ENCODE results near the gene ARHGAP15. TPM values are rescaled to one million over a fixed set of nuclear protein-coding genes. Genes with fewer than 3 reads are reported as not detected.

ARHGAP15 gene
- total RNA-seq, 1 experiment from 2014 or later, result 0.71 TPM

DNA sequence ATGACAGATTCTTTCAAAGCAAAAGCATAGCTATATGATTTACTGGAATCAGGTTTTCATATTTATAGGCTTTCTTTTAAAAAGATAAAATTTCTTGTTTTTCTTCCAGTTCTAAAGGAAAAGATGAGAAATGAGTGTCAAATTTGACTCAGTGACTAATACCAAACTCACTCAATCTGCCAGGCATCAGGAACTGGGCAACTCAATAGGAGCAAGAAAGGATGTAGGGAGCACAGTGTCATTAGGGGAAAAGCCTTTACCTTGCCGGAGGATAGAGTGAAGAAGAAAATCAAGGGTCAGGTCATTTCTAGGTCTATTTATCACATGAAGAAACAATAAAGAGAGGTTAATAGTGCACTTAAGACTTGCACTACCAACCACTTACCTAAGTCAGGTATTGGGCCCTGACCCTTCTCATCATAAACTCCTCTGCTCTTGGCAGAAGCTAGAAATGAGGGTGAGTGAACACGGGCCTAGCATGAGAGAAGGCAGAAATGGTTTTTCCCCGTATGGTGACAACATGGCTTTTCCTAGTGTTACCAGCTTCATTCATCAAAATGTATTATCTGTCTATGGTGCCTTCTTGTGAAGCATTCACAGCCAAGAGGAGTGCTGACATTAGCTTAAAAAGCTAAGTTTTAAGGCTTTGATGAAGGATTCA lies 151.0 kb downstream of the ARHGAP15 start:
- DNase-seq (ENCODE audit: low read depth, low spot score), result no peak
- in situ Hi-C loops (cut with HindIII; ENCODE audit: low pct_unique_long_range_greater_than_20kb, low sequenced_read_pairs), result no loop called here

DNA sequence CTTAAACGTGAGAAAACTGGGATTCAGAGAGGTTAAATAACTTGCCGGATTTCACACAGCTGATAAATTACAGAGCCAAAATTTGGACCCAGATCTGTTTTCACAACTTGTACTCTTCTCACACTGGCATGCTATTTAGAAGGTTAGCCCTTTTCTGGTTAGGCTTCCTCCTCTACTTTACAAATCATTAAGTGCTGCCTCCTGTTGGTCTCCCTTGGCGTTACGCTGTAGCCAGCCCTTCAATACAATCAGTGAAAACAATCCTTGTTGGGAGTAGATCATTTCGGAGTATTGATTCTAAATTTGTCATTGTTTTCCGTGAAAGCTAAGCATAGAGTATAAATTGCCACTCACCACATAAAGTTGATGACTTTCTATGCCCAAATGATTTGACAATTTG lies 153.5 kb downstream of the ARHGAP15 start:
- DNase-seq (ENCODE audit: low read depth, low spot score), result peak; percentile 29
- in situ Hi-C loops (cut with HindIII; ENCODE audit: low pct_unique_long_range_greater_than_20kb, low sequenced_read_pairs), result no loop called here

DNA sequence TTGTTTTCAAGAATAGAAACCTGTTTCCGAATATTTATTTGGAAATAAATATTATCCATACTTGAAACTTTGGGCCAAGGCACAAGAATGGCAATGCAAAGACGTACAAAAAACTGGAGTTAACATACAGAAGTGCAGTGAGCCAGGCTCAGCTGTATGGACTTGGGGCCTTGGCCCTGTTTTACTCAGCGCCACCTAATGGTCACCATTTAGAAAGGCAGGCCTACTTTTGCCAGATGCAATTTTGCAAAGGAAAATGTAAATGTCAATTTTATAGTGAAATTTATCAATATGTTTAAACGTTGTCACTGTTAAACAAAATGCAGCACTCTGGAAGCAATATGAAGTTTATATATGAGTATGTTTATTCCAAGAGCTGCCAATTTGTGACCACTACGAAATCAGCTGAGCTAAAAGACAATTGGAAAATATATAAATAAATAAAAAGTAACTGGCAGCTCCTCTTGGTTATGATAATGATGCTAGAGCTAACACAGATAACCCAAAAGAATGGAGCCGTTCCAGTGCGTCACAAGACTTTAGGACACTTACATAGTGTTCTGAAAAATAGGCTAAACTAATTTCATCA lies 155.0 kb downstream of the ARHGAP15 start:
- in situ Hi-C loops (cut with HindIII; ENCODE audit: low pct_unique_long_range_greater_than_20kb, low sequenced_read_pairs), result no loop called here
- DNase-seq (ENCODE audit: low read depth, low spot score), result peak; percentile 65

DNA sequence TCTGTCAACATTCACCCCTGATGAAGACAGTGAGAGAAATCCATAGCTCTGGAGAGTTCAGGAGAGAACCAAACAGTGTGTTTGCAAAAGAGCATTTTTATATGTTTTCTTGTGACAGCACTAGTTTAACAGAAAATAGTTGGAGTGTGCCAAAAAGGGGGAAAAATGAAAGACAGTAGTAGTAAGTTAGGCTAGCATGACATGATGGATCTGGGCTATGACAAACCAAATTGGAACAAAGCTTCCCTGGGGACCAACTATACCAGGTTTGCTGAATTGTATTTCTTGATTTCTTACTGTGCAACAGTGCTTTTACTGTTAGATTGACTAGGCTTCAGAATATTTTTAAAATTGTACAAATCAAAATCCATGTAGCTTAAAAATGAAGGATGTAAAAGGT lies 159.8 kb downstream of the ARHGAP15 start:
- DNase-seq (ENCODE audit: low read depth, low spot score), result no peak
- in situ Hi-C loops (cut with HindIII; ENCODE audit: low pct_unique_long_range_greater_than_20kb, low sequenced_read_pairs), result no loop called here

DNA sequence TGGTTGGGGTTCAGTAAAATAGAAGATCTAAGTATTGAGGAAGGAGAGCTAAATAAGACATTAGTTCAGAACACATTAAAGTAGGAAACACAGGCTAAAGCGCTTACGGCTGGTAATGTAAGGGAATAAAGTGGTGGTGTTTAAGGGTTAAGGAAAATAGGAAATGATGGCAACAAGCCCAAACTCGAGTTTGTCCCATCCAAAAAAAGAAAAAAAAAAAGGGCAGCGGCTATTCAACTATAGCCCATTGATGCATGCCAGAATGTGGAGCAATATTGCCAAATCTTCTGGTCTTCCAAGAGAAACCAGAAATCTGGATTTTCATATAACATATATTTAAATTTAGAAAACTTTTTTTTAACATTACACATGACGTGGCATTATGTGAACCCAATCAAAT lies 161.0 kb downstream of the ARHGAP15 start:
- DNase-seq (ENCODE audit: low read depth, low spot score), result no peak
- in situ Hi-C loops (cut with HindIII; ENCODE audit: low pct_unique_long_range_greater_than_20kb, low sequenced_read_pairs), result no loop called here

DNA sequence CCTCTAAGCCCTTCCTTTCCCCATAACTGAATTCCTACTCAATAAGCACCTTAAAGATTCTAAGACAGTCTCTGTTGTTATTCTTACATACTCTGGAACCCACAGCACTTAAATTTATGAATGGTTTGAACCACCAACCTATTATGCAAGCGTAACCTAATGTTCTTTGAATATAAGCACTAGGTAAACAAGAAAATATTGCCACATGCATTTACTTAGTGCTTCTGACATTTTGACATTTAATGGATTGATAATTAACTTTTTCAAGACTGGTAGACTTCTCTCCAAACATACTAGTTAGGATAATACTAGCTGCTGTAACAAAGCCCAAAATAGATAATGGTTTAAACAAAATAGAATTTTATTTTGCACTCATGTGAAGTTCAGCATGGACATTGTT lies 164.8 kb downstream of the ARHGAP15 start:
- in situ Hi-C loops (cut with HindIII; ENCODE audit: low pct_unique_long_range_greater_than_20kb, low sequenced_read_pairs), result no loop called here
- no peak for DNase-seq (ENCODE audit: low read depth, low spot score)

DNA sequence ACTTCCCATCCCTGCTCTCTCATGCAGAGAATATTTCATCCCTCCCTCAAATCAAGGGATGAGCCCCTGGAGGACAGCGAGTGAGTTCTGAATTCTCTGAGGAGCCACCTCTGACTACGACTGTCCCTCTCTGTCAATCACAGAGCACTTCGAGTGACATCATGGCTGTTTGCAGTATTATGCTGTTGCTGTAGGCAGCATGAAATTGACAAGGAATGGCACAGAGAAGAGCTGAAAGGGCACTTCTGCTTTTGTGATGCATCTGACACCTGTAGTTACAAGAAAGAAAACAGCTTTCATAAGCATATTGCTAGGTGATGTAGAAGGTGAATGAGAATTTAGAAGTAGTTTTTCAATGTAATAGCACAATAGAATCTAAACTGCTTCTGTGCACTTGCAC lies 166.9 kb downstream of the ARHGAP15 start:
- no peak for DNase-seq (ENCODE audit: low read depth, low spot score)
- in situ Hi-C loops (cut with HindIII; ENCODE audit: low pct_unique_long_range_greater_than_20kb, low sequenced_read_pairs), result no loop called here

DNA sequence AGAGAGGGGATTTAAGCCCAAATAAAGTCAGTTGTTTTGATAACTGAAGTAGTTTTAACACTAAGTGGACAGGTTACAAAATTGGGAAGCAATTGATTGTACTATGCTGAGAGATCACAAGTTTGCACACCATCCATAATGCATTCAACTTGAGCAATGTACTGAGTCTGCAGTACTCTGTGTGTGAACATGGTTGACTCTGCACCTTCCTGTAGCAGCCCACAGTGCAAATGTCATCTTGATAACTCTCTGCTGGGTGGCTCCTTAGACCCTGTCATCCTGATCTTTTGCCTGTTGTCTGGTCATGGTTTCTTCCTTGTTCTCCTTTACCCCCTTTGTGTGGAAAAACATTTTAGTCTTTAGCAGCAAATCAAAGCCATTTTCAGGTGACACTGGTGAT lies 168.0 kb downstream of the ARHGAP15 start:
- no peak for DNase-seq (ENCODE audit: low read depth, low spot score)
- in situ Hi-C loops (cut with HindIII; ENCODE audit: low pct_unique_long_range_greater_than_20kb, low sequenced_read_pairs), result no loop called here

DNA sequence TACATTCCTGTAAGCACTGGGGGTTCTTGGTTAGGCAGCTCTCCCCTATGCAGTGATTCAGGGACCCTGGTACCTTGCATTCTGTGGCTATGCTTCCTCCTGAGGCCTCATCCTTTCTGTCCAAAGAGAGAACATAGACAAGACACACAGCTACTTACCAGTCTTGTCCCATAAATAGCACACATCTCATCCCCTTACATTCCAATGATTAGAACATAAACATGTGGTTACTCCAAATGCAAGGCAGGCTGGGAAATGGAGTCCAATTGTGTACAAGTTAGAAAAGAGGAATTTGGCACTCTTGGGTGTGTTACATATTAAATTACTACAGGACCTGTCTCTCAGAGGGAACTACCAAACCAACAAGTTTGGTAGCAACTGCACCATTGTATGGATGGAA lies 171.3 kb downstream of the ARHGAP15 start:
- in situ Hi-C loops (cut with HindIII; ENCODE audit: low pct_unique_long_range_greater_than_20kb, low sequenced_read_pairs), result no loop called here
- DNase-seq (ENCODE audit: low read depth, low spot score), result no peak

DNA sequence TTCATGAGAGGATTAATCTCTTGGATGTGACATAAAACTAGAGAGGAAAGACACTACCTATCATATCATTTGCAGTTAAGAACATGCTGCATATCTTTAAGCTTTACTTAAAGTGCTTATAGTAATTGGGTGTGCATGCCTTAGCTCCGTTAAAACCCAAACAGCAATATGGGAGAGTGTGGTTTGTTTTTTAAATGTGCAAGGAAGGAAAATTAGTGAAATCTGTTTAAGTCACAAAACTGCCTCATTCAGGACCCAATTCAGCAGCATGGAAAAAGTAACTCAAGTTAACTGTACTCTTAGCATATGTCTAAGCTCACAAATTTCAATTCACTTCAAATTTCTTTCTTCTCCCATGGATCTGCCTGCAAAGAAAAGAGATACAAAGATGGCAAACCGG lies 182.2 kb downstream of the ARHGAP15 start:
- in situ Hi-C loops (cut with HindIII; ENCODE audit: low pct_unique_long_range_greater_than_20kb, low sequenced_read_pairs), result no loop called here
- no peak for DNase-seq (ENCODE audit: low read depth, low spot score)

DNA sequence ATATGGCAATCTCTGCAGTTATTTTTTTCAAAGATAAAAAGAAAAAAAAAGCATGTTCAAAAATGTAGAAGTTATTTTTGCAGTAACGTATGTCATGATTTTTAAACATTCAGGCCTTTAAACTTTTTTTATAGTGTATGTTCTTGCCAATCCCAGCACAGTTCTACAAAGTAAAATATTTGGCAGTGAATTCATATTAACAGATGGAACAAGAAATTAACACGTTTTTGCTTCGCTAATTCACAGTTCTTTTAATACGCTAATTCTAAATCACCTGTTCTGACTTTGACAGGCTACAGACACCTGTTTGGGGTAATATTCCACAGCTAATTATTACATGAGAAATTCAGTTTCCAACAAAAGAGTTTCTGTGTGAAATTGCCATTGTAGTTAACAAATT lies 183.2 kb downstream of the ARHGAP15 start:
- DNase-seq (ENCODE audit: low read depth, low spot score), result no peak
- in situ Hi-C loops (cut with HindIII; ENCODE audit: low pct_unique_long_range_greater_than_20kb, low sequenced_read_pairs), result no loop called here

DNA sequence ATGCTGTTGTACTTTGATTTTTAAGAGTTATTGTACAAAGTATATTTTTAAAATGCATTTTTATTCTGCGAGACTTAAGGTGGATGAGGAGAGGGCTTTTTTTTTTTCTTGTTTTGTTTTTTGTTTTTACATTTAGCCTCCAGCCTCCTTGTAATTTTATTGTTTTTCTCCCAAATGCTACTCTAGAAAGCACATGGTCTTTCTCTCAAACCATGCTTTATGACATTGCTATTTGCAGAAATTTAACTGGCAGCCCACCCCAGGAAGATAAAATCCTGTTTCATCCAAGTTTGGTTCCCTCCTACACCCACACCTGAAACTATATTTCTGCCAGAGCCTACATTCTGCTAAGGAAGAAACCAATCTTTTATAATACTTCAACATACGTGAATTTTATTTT lies 184.6 kb downstream of the ARHGAP15 start:
- in situ Hi-C loops (cut with HindIII; ENCODE audit: low pct_unique_long_range_greater_than_20kb, low sequenced_read_pairs), result no loop called here
- DNase-seq (ENCODE audit: low read depth, low spot score), result no peak

DNA sequence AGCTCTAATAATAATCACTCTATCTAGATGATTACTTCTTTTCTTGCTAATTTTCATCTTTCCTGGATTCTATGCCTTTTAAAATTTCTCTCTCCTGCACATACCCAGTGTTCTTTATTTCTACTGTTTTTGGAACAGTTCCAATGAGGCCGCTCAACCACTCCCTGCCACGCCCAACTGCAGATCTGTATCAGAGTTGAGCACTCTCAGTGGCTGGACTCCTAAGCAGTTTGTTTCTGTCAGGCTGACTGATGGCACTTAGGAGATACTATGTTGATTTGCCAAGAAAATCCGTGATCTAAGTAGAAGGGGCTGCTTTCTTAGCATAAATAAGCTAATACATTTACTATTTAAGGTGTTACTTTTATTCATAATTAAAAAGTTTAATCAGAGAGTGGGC lies 192.8 kb downstream of the ARHGAP15 start:
- in situ Hi-C loops (cut with HindIII; ENCODE audit: low pct_unique_long_range_greater_than_20kb, low sequenced_read_pairs), result no loop called here
- no peak for DNase-seq (ENCODE audit: low read depth, low spot score)

DNA sequence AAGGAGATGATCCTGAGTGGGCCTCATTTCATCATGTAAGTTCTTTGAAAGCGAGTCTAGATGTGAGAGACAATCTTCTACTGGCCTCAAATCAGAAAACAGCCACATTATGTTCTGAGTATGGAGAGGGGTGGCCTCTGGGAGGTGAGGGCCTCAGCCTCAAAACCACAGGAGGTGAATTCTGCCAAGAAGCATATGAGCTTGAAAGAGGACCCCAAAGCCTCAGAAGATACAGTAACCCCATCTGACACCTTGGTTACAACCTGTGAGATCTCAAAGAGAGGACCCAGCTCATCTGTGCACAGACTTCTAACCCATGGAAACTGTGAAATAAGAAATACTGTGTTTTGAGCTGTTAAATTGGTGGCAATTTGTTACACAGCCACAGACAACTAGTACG lies 200.1 kb downstream of the ARHGAP15 start:
- in situ Hi-C loops (cut with HindIII; ENCODE audit: low pct_unique_long_range_greater_than_20kb, low sequenced_read_pairs), result no loop called here
- no peak for DNase-seq (ENCODE audit: low read depth, low spot score)

DNA sequence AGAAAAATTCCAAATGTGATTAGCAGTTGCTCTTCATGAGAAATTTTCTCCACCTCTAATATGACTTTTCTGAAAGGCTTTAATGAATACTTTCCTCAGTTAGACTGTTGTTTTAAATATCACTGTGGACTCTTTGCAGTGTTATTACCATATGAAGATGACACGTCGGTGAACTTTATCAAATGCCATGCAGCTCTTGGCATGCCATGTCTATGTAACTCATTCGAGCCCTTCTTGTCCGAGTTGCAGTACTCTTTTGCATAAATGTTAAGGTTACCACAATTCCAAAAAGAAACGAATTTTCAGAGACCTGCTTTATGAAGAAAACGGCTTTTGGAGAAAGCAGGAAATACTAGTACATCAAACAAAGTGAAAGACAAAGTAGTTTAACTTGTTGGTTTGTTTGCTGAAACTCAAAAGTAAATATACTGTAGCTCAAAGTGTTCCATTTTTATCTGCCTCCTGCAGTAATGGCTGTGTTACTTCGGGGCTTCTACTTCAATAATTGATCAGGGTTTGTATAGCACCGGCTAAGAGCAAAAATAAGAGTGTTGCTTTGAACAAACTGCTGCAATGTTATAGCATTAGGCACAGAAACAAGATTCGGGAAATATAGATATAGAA lies 204.1 kb downstream of the ARHGAP15 start:
- DNase-seq (ENCODE audit: low read depth, low spot score), result no peak
- in situ Hi-C loops (cut with HindIII; ENCODE audit: low pct_unique_long_range_greater_than_20kb, low sequenced_read_pairs), result no loop called here

DNA sequence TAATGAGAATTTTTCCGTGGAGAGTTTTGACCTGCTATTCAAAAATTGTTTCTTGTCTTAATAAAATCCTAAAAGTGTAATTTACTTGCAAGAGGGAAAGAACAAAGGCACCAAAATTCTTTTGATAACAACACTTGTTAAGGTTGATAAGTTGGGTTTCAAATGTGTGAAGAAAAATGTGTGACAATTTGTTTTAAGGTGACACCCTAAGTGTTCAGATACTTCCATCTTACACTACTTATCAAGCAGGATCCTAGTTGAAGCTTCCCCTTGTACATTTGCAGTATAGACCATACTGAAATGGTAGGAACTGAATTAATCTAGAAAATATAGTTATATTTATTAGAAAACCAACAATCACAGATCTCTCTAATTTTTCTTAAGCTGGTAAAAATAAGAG lies 204.6 kb downstream of the ARHGAP15 start:
- DNase-seq (ENCODE audit: low read depth, low spot score), result no peak
- in situ Hi-C loops (cut with HindIII; ENCODE audit: low pct_unique_long_range_greater_than_20kb, low sequenced_read_pairs), result no loop called here

DNA sequence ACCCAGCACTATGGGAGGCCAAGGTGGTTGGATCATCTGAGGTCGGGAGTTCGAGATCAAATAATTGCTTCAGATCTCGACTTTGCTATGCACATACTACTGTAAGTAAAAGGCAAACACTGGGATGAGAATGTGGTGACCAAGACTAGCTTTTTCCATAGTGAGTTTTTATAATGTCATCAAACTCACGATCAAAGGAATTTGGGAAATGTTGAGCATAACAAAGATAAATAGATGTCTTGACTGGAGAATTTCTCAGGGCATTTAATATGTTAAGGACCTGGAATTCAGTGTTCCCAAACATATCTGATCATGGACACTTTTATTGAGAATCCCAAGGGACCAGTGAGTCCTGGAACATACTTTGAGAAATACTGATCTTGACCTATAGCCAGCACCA lies 205.6 kb downstream of the ARHGAP15 start:
- no peak for DNase-seq (ENCODE audit: low read depth, low spot score)
- in situ Hi-C loops (cut with HindIII; ENCODE audit: low pct_unique_long_range_greater_than_20kb, low sequenced_read_pairs), result no loop called here

DNA sequence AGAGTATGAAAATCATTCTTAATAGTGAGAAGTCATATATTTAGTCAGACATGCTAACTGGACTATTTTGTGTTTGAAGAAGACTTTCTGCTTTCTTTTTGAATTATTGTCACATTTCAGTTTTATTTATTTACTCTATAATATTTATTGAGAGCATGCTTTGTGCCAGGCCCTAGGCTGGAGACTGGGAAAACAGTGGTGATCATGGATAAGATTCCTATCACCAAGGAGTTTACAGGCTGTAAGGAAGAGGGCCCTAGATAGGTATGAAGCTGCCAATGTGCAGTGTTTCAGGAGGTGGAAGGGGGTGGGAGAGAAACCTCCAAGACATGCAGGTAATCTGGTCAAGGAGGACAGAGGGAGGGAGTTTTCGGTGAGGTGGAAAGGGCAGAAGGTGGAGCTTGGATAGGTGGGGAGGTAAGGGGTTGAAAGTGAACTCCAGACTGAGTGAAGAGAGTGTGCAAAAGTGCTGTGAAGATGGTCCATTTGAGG lies 207.5 kb downstream of the ARHGAP15 start:
- in situ Hi-C loops (cut with HindIII; ENCODE audit: low pct_unique_long_range_greater_than_20kb, low sequenced_read_pairs), result no loop called here
- no peak for DNase-seq (ENCODE audit: low read depth, low spot score)

DNA sequence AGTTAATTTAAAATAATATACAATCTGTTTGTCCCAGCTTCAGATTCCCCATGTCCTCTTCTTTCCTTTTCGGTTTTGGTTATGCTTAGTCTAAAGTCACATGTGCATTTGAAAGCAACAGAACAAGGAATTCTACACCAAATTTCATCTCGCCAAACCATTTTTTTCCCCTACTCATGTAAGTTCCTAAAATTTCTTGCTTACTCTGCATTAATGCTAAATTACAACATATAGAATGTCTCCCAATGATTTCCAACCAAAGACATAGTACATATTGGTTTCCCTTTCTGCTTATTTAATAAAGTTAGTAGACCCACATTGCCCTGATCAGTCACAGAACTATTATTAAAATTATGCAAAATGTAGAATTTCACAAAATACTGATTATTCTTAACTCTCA lies 212.3 kb downstream of the ARHGAP15 start:
- no peak for DNase-seq (ENCODE audit: low read depth, low spot score)

More for the DNA sequence above, 212.3 kb downstream of the ARHGAP15 start:
- in situ Hi-C loops (cut with HindIII; ENCODE audit: low pct_unique_long_range_greater_than_20kb, low sequenced_read_pairs), result no loop called here

Measured in SK-MEL-5 (cell line).